ENCODE measurements around the gene ABHD17C.

Gene ABHD17C

DNA sequence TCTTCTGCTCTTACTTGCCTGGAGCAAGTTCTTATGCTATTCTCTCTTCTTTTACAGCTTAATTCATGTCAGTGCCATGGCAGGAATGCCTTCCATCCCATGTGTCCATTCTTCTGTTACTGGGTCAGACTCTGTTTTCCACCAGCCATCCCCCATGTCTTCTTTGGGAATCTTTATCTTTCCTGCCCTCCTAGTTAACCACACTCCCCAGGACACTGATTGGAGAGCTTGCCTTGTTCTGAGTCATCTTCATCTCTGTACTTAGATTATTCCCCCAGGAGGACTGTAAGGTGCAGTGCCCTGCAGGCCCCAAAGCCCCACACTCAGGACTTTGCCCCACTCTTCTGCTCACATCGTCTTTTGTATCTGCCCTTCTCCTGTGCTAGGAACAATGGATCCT, 3.6 kb downstream of the ABHD17C start:
- H3K4me2 ChIP-seq (ENCODE audit: low read depth, low read length, poor library complexity, severe bottlenecking) = no peak overlapping the region
- H3K79me2 ChIP-seq (ENCODE audit: insufficient read depth, low read length) = peaks cover 12% of the 10 kb centered on the region; the same call in 1 of the 2 replicates
- no peaks in the 10 kb centered on the region for H3K9me3 ChIP-seq (ENCODE audit: insufficient read depth, low read depth, low read length)
- H2AFZ ChIP-seq (ENCODE audit: low read length) = no peak overlapping the region
- H3K4me1 ChIP-seq (ENCODE audit: insufficient read depth, low read length, poor library complexity, severe bottlenecking) = peaks cover 24% of the 10 kb centered on the region
- no peaks in the 10 kb centered on the region for H4K20me1 ChIP-seq (ENCODE audit: insufficient read depth, low read length, poor library complexity, severe bottlenecking)
- H3K9me2 ChIP-seq (replicated peaks; ENCODE audit: low read depth, low read length) = no peaks in the 10 kb centered on the region
- TF ChIP-seq EZH2phosphoT487 (IDR thresholded peaks at IDR 0.05; ENCODE audit: borderline replicate concordance) = no peak
- TF ChIP-seq, protein P1, sequence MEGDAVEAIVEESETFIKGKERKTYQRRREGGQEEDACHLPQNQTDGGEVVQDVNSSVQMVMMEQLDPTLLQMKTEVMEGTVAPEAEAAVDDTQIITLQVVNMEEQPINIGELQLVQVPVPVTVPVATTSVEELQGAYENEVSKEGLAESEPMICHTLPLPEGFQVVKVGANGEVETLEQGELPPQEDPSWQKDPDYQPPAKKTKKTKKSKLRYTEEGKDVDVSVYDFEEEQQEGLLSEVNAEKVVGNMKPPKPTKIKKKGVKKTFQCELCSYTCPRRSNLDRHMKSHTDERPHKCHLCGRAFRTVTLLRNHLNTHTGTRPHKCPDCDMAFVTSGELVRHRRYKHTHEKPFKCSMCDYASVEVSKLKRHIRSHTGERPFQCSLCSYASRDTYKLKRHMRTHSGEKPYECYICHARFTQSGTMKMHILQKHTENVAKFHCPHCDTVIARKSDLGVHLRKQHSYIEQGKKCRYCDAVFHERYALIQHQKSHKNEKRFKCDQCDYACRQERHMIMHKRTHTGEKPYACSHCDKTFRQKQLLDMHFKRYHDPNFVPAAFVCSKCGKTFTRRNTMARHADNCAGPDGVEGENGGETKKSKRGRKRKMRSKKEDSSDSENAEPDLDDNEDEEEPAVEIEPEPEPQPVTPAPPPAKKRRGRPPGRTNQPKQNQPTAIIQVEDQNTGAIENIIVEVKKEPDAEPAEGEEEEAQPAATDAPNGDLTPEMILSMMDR (conservative IDR thresholded peaks at IDR 0.05; ENCODE audit: low read length) = no peak
- H3K27me3 ChIP-seq (ENCODE audit: insufficient read depth, low read length, poor library complexity, severe bottlenecking) = no peaks in the 10 kb centered on the region
- no peaks in the 10 kb centered on the region for H3F3A ChIP-seq (ENCODE audit: low read depth)
- H3K9ac ChIP-seq (ENCODE audit: low read depth, low read length, poor library complexity, severe bottlenecking) = no peak overlapping the region
- H3K36me3 ChIP-seq (ENCODE audit: insufficient read depth, low read length) = no peaks in the 10 kb centered on the region
- H3K4me3 ChIP-seq (ENCODE audit: low read length, poor library complexity, severe bottlenecking) = no peak overlapping the region

DNA sequence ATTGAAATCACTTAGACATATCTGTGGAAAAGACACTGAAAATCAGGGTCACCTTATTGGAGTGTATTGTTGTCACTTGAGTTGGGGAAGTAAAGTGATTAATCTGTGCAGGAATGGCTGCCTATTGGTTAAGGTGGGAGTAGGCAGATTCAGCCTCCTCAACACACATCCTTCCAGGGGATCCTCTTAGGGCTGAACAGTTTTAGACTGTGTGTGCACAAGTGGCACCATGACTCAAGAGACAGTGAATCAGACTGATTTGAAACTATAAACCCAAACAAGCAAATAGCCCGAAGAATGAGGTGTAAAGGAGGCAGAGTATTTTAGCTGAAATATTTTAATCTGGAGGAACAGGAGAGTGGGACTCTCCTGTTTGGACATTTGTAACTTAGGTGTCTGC, 4.9 kb downstream of the ABHD17C start:
- Histone ChIP-seq H3K4me2 (ENCODE audit: low read depth, low read length, poor library complexity, severe bottlenecking) (no peak overlapping the region), H3K4me1 (ENCODE audit: insufficient read depth, low read length, poor library complexity, severe bottlenecking) (peaks cover 17% of the 10 kb centered on the region), H3K9me2 (replicated peaks; ENCODE audit: low read depth, low read length) (no peaks in the 10 kb centered on the region), H3F3A (ENCODE audit: low read depth) (no peaks in the 10 kb centered on the region), H3K4me3 (ENCODE audit: low read length, poor library complexity, severe bottlenecking) (no peak overlapping the region), H2AFZ (ENCODE audit: low read length) (no peak overlapping the region), H3K27me3 (ENCODE audit: insufficient read depth, low read length, poor library complexity, severe bottlenecking) (no peaks in the 10 kb centered on the region), H4K20me1 (ENCODE audit: insufficient read depth, low read length, poor library complexity, severe bottlenecking) (no peaks in the 10 kb centered on the region), H3K79me2 (ENCODE audit: insufficient read depth, low read length) (peaks cover 12% of the 10 kb centered on the region; the same call in 1 of the 2 replicates), H3K9ac (ENCODE audit: low read depth, low read length, poor library complexity, severe bottlenecking) (no peak overlapping the region), H3K36me3 (ENCODE audit: insufficient read depth, low read length) (no peaks in the 10 kb centered on the region), H3K9me3 (ENCODE audit: insufficient read depth, low read depth, low read length) (no peaks in the 10 kb centered on the region)
- TF ChIP-seq, protein P1 (conservative IDR thresholded peaks at IDR 0.05; ENCODE audit: low read length) = no peak
- no peak for TF ChIP-seq EZH2phosphoT487 (IDR thresholded peaks at IDR 0.05; ENCODE audit: borderline replicate concordance)

DNA sequence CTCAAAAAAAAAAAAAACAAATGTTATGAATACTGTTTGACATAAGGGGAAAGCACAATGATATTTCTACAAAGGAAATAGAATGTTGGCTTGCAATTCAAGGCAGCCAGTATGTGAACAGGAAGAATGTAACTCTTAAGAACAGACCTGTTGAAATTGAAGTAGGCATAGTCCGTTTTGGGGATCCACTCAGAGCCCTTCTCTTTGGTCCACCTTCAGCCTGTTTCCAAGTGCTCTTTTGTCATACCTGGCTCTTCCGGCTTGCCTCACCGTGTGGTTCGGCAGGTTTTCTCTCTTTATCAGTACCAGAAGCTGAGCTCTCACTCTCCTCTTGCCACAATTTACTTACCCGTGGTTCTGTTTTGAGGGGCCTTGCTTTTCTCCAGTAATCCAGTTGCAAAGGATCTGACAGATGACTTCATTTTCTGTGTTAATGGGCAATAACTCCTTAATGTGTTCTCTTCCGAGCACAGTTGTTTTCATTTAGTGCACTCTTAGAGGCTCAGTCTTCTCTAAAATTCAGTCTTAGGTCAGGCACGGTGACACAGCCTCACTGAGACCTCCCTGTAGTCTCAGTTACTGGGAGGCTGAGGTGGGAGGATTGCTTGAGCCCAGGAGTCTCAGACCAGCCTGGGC, 6.7 kb downstream of the ABHD17C start:
- no peaks in the 10 kb centered on the region for H3K9me3 ChIP-seq (ENCODE audit: insufficient read depth, low read depth, low read length)
- no peaks in the 10 kb centered on the region for H3K27me3 ChIP-seq (ENCODE audit: insufficient read depth, low read length, poor library complexity, severe bottlenecking)
- no peaks in the 10 kb centered on the region for H3F3A ChIP-seq (ENCODE audit: low read depth)
- H3K4me2 ChIP-seq (ENCODE audit: low read depth, low read length, poor library complexity, severe bottlenecking) = no peak overlapping the region
- no peaks in the 10 kb centered on the region for H3K9me2 ChIP-seq (replicated peaks; ENCODE audit: low read depth, low read length)
- H3K36me3 ChIP-seq (ENCODE audit: insufficient read depth, low read length) = no peaks in the 10 kb centered on the region
- H2AFZ ChIP-seq (ENCODE audit: low read length) = no peak overlapping the region
- 0 out of 2 replicates have a peak, but pooled peaks cover under 1% of the 10 kb centered on the region for H3K79me2 ChIP-seq (ENCODE audit: insufficient read depth, low read length)
- no peak overlapping the region for H3K9ac ChIP-seq (ENCODE audit: low read depth, low read length, poor library complexity, severe bottlenecking)
- no peak overlapping the region for H3K4me3 ChIP-seq (ENCODE audit: low read length, poor library complexity, severe bottlenecking)
- no peak for TF ChIP-seq EZH2phosphoT487 (IDR thresholded peaks at IDR 0.05; ENCODE audit: borderline replicate concordance)
- TF ChIP-seq, protein P1 (conservative IDR thresholded peaks at IDR 0.05; ENCODE audit: low read length) = no peak
- peaks cover 6% of the 10 kb centered on the region for H3K4me1 ChIP-seq (ENCODE audit: insufficient read depth, low read length, poor library complexity, severe bottlenecking)
- no peaks in the 10 kb centered on the region for H4K20me1 ChIP-seq (ENCODE audit: insufficient read depth, low read length, poor library complexity, severe bottlenecking)
